ENCODE measurements around the gene CDC42BPA. TPM values are rescaled to one million over a fixed set of nuclear protein-coding genes. Genes with fewer than 3 reads are reported as not detected.
"Not testable (repeated sequence)": the region's sequence is repeated elsewhere in the genome, so short reads cannot be mapped to it uniquely, and the experiment has no call there.

CDC42BPA gene
- total RNA-seq, 1 donor from 2014 or later, result 2.5 TPM

GRCh38 chr1:227263869-227264268, 54.4 kb downstream of the CDC42BPA start:
- intact Hi-C loops (cut with micrococcal nuclease), result no loop called here

GRCh38 chr1:227261501-227261900, 56.8 kb downstream of the CDC42BPA start:
- intact Hi-C loops (cut with micrococcal nuclease), result no loop called here

GRCh38 chr1:227260433-227260832, 57.9 kb downstream of the CDC42BPA start:
- intact Hi-C loops (cut with micrococcal nuclease), result no loop called here

GRCh38 chr1:227257964-227258363, 60.3 kb downstream of the CDC42BPA start:
- intact Hi-C loops (cut with micrococcal nuclease), result no loop called here

GRCh38 chr1:227255086-227255732, 63.1 kb downstream of the CDC42BPA start:
- intact Hi-C loops (cut with micrococcal nuclease), result no loop called here

GRCh38 chr1:227253065-227253464, 65.2 kb downstream of the CDC42BPA start:
- intact Hi-C loops (cut with micrococcal nuclease), result no loop called here

- intact Hi-C loops (cut with micrococcal nuclease), result no loop called here
These were observed 72.5 kb downstream of the CDC42BPA start for GRCh38 chr1:227245613-227246320.

GRCh38 chr1:227244339-227245118, 73.8 kb downstream of the CDC42BPA start:
- intact Hi-C loops (cut with micrococcal nuclease), result no loop called here

GRCh38 chr1:227242811-227243682, 75.2 kb downstream of the CDC42BPA start:
- intact Hi-C loops (cut with micrococcal nuclease), result no loop called here

GRCh38 chr1:227240983-227241382, 77.3 kb downstream of the CDC42BPA start:
- intact Hi-C loops (cut with micrococcal nuclease), result no loop called here

- intact Hi-C loops (cut with micrococcal nuclease), result no loop called here
These were observed 83.3 kb downstream of the CDC42BPA start for GRCh38 chr1:227234998-227235405.

- intact Hi-C loops (cut with micrococcal nuclease), result not testable (repeated sequence)
These were observed 87.2 kb downstream of the CDC42BPA start for GRCh38 chr1:227231128-227231527.

- intact Hi-C loops (cut with micrococcal nuclease), result no loop called here
These were observed 90.1 kb downstream of the CDC42BPA start for GRCh38 chr1:227228201-227228600.

- intact Hi-C loops (cut with micrococcal nuclease), result no loop called here
These were observed 90.5 kb downstream of the CDC42BPA start for GRCh38 chr1:227227761-227228160.

- intact Hi-C loops (cut with micrococcal nuclease), result no loop called here
These were observed 92.5 kb downstream of the CDC42BPA start for GRCh38 chr1:227225715-227226346.

GRCh38 chr1:227223171-227223806, 95.0 kb downstream of the CDC42BPA start:
- intact Hi-C loops (cut with micrococcal nuclease), result no loop called here

GRCh38 chr1:227219715-227220292, 98.5 kb downstream of the CDC42BPA start:
- intact Hi-C loops (cut with micrococcal nuclease), result no loop called here

GRCh38 chr1:227218870-227219573, 99.3 kb downstream of the CDC42BPA start:
- intact Hi-C loops (cut with micrococcal nuclease), result no loop called here

GRCh38 chr1:227215863-227216510, 102.3 kb downstream of the CDC42BPA start:
- intact Hi-C loops (cut with micrococcal nuclease), result no loop called here
